ENCODE results near the gene RNGTT.

DNA sequence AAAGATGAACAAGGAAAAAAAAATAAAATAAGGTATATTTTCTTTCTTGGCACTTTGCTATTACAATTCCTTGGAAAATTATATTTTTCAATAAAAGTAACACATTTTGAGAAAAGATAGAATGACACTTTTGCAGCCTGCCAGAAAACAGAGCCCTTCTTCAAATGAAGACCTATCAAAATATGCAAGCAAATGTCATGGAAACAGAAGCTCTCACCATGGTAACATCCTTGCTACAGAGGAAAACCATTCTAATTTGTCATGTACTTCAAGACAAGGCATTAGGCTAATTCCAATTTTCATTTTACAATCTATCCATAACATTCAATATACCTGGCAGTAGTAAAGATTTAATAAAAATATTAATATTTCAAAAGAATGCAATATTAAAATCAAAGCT lies 177.9 kb downstream of the RNGTT start:
- TF ChIP-seq, protein P1, sequence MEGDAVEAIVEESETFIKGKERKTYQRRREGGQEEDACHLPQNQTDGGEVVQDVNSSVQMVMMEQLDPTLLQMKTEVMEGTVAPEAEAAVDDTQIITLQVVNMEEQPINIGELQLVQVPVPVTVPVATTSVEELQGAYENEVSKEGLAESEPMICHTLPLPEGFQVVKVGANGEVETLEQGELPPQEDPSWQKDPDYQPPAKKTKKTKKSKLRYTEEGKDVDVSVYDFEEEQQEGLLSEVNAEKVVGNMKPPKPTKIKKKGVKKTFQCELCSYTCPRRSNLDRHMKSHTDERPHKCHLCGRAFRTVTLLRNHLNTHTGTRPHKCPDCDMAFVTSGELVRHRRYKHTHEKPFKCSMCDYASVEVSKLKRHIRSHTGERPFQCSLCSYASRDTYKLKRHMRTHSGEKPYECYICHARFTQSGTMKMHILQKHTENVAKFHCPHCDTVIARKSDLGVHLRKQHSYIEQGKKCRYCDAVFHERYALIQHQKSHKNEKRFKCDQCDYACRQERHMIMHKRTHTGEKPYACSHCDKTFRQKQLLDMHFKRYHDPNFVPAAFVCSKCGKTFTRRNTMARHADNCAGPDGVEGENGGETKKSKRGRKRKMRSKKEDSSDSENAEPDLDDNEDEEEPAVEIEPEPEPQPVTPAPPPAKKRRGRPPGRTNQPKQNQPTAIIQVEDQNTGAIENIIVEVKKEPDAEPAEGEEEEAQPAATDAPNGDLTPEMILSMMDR (IDR thresholded peaks at IDR 0.05), result no peak
- TF ChIP-seq POLR2A (IDR thresholded peaks at IDR 0.05), result no peak

Data from vagina (tissue), 2 donors.